ENCODE measurements around the gene EME2.

- TF ChIP-seq, protein P1, sequence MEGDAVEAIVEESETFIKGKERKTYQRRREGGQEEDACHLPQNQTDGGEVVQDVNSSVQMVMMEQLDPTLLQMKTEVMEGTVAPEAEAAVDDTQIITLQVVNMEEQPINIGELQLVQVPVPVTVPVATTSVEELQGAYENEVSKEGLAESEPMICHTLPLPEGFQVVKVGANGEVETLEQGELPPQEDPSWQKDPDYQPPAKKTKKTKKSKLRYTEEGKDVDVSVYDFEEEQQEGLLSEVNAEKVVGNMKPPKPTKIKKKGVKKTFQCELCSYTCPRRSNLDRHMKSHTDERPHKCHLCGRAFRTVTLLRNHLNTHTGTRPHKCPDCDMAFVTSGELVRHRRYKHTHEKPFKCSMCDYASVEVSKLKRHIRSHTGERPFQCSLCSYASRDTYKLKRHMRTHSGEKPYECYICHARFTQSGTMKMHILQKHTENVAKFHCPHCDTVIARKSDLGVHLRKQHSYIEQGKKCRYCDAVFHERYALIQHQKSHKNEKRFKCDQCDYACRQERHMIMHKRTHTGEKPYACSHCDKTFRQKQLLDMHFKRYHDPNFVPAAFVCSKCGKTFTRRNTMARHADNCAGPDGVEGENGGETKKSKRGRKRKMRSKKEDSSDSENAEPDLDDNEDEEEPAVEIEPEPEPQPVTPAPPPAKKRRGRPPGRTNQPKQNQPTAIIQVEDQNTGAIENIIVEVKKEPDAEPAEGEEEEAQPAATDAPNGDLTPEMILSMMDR (conservative IDR thresholded peaks at IDR 0.05; ENCODE audit: low read depth, low read length), result no peak
- no peak for TF ChIP-seq EZH2 (IDR thresholded peaks at IDR 0.05; ENCODE audit: borderline replicate concordance, low read depth, low read length, poor library complexity, severe bottlenecking)
These were observed 4.0 kb downstream of the EME2 start for GRCh38 chr16:1776672-1776955.

All from A673 (cell line).